Measurements from ENCODE around the gene MGLL. TPM values are rescaled to one million over a fixed set of nuclear protein-coding genes. Genes with fewer than 3 reads are reported as not detected.

Gene MGLL
- total RNA-seq, 4 donors from 2014 or later = 58.9 to 129 (median 96.3) TPM

GRCh38 chr3:127754411-127755304 lies 67.7 kb downstream of the MGLL start:
- DNase-seq (ENCODE audit: low spot score) (no peak), ATAC-seq (ENCODE audit: low FRiP score) (no peak)
- no peak for TF ChIP-seq CTCF (IDR thresholded peaks at IDR 0.05)

GRCh38 chr3:127753898-127754410 lies 68.4 kb downstream of the MGLL start:
- ATAC-seq (ENCODE audit: low FRiP score) (no peak), DNase-seq (ENCODE audit: low spot score) (no peak)

GRCh38 chr3:127753338-127753737 lies 69.0 kb downstream of the MGLL start:
- ATAC-seq (ENCODE audit: low FRiP score) (no peak), DNase-seq (ENCODE audit: low spot score) (no peak)
- no peak for TF ChIP-seq CTCF (IDR thresholded peaks at IDR 0.05)

More at GRCh38 chr3:127753898-127754410, 68.4 kb downstream of the MGLL start:
- TF ChIP-seq CTCF (IDR thresholded peaks at IDR 0.05) = no peak

DNA sequence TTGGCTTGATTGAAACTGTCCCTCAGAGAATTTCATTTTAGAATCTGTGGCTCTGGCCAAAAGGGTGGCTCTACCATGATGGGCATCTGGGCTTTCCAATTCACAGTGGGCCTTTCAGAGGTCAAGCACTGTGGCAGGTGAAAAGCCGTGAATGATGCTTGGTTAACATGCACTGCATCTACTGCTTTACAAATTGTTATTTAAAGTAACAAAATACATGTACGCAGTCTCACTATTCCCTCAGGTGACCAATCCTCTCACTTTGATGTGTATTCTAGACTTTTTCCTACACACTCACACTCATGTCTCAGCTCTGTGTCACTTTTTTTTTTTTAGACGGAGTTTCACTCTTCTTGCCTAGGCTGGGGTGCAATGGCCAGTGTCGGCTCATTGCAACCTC lies 70.5 kb downstream of the MGLL start:
- ATAC-seq (ENCODE audit: low FRiP score) (no peak), DNase-seq (ENCODE audit: low spot score) (no peak)
- TF ChIP-seq CTCF (IDR thresholded peaks at IDR 0.05) = no peak

DNA sequence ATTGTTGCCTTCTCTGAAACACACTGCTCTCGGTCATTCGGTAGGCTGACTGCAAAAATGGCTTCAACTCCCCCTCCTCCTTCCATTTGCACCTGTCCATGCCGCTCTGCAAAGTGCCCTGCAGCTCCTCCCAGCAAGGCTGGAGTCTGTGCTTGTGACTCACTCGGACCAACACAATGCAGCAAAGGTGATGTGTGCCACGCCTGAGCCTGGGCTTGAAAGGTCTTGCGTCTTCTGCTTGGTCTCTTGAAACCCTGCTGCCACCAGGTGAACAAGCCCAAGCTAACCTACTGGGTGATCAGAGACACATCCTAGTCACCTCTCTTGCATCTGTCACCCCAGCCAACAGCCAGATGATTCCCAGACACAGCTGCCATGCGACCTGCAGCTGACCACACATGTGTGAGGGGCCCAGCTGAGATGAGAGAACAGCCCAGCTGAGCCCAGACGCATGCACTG lies 71.1 kb downstream of the MGLL start:
- TF ChIP-seq CTCF (IDR thresholded peaks at IDR 0.05) = no peak
- ATAC-seq (ENCODE audit: low FRiP score) (no peak), DNase-seq (ENCODE audit: low spot score) (no peak)

- DNase-seq (ENCODE audit: low spot score) (no peak), ATAC-seq (ENCODE audit: low FRiP score) (no peak)
- TF ChIP-seq CTCF (IDR thresholded peaks at IDR 0.05) = no peak
These were observed 71.9 kb downstream of the MGLL start for GRCh38 chr3:127750226-127751031.
